H1 (cell line): ENCODE data around the gene CCDC175. TPM values are rescaled to one million over a fixed set of nuclear protein-coding genes. Genes with fewer than 3 reads are reported as not detected.

Experiments used
- GTF2F1 ChIP-seq: IDR thresholded peaks from 2 replicates; pipeline ENCODE4 v1.6.1; 2012; ENCODE audit warnings: low read depth, low read length, improper control_type of control experiment, borderline replicate concordance
- HDAC2 ChIP-seq, 2 experiments: fragments of 300-600 bp in 1 of 2; sonication (generic) in 1 of 2; IDR thresholded peaks; 2 replicates each; pipeline ENCODE4 v1.6.1; 2011 to 2012; ENCODE audit warnings: low read depth in 2 of 2, low read length in 2 of 2, mild to moderate bottlenecking in 2 of 2, moderate library complexity in 2 of 2, borderline replicate concordance in 1 of 2, inconsistent platforms in 1 of 2
- JUND ChIP-seq: IDR thresholded peaks from 2 replicates; pipeline ENCODE4 v1.6.1; 2011; ENCODE audit warnings: mild to moderate bottlenecking, improper control_type of control experiment, low read length
- MAFK ChIP-seq: IDR thresholded peaks from 2 replicates; pipeline ENCODE4 v1.6.1; 2012; ENCODE audit warnings: low read depth, mild to moderate bottlenecking, improper control_type of control experiment, low read length
- polyA plus RNA-seq, 7 experiments: library from polyadenylated mRNA; depleted of rRNA in 3 of 7; stranded (reverse) in 5 of 7; unstranded in 2 of 7; fragments of >200 nt in 5 of 7; fragments of 200-250 nt in 2 of 7; gene quantifications; 1 replicate in 5 of 7; 2 replicates in 1 of 7; 4 replicates in 1 of 7; pipeline versions ENCODE4 v1.2.1 to v1.2.3, GENCODE V29; 2011 to 2013; ENCODE audit warnings: missing spikeins in 2 of 7, mixed read lengths in 2 of 7
- total RNA-seq: library from RNA; stranded (reverse); fragmentation: NEBNext Ultra II Directional; extraction: Animal tissue kit (Norgen Biotek cat#: 25700); gene quantifications from 2 replicates; pipeline ENCODE4 v1.2.1, GENCODE V29; 2021
- TF ChIP-seq, protein P1 (sequence below): IDR thresholded peaks from 2 replicates; pipeline ENCODE4 v1.6.1; 2012; ENCODE audit warnings: low read length, inconsistent platforms
- TF ChIP-seq, protein P2 (sequence below): IDR thresholded peaks from 2 replicates; pipeline ENCODE4 v1.6.1; 2011; ENCODE audit warnings: low read length, improper control_type of control experiment

CCDC175 gene
- total and polyA plus RNA-seq, 2 of the 8 experiments (the other 6 are each of a cell fraction or from before 2014, with no cell fraction given): 0.19 TPM; not detected in 1

DNA sequence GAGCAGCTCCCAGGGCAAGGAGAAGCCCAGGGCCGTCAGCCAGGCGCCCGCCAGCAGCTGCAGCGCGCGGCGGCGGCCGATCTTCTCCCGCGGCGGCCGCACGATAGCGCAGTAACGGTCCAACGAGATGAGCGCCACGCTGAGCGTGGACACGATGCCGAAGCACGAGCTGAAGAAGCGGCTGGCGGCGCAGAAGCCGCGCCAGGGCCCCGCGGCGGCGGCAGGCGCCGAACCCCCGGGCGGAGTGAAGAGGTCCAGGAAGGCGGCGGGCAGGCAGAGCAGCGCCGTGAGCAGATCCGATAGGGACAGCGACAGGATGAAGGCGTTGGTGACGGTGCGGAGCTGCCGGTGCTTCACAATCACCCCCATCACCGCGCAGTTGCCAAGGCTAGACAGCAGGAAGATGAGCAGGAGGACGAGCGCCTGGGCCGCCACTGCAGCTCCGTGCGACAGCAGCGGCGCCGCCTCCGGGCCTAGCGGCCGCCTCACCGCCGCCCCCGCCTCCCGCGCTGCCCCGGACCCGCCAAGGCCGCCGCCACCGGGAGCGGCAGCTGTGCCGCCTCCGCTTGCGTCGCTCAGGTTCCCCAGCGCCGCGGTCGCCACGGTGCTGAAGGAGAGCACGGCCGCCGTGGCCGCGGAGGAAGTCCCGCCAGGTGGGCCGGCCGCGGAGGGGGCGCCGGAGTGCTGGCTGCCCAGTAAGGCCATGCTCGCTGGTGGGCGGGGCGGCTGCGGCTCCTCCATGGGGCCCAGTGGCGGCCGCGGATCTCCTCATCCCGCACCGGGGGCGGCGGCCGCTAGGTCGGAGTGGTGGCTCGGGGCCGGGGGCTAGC, 111.9 kb downstream of the CCDC175 start (continued):
- TF ChIP-seq, protein P1, sequence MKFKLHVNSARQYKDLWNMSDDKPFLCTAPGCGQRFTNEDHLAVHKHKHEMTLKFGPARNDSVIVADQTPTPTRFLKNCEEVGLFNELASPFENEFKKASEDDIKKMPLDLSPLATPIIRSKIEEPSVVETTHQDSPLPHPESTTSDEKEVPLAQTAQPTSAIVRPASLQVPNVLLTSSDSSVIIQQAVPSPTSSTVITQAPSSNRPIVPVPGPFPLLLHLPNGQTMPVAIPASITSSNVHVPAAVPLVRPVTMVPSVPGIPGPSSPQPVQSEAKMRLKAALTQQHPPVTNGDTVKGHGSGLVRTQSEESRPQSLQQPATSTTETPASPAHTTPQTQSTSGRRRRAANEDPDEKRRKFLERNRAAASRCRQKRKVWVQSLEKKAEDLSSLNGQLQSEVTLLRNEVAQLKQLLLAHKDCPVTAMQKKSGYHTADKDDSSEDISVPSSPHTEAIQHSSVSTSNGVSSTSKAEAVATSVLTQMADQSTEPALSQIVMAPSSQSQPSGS: no peak
- no peak for TF ChIP-seq GTF2F1
- TF ChIP-seq, protein P2, sequence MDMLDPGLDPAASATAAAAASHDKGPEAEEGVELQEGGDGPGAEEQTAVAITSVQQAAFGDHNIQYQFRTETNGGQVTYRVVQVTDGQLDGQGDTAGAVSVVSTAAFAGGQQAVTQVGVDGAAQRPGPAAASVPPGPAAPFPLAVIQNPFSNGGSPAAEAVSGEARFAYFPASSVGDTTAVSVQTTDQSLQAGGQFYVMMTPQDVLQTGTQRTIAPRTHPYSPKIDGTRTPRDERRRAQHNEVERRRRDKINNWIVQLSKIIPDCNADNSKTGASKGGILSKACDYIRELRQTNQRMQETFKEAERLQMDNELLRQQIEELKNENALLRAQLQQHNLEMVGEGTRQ: no peak
- 0 out of 4 replicates have a peak, but pooled peaks of 1 of the 2 experiments have one; percentile 35 for TF ChIP-seq HDAC2 (IDR thresholded peaks at IDR 0.05; ENCODE audit: borderline replicate concordance in 1 of 2, low read depth in 2 of 2, low read length in 2 of 2)
- TF ChIP-seq MAFK: no peak
- no peak for TF ChIP-seq JUND
